HG03039 (cell line): ENCODE results near the gene TMA7.

ENCODE experiments used
- ATAC-seq: cut with Tn5 transposase; IDR thresholded peaks from one replicate; pipeline ENCODE4 v1.9.1; 2021; ENCODE audit warnings: mild to moderate bottlenecking, moderate library complexity; ENCODE audit not compliant: unreplicated experiment

Gene TMA7

DNA sequence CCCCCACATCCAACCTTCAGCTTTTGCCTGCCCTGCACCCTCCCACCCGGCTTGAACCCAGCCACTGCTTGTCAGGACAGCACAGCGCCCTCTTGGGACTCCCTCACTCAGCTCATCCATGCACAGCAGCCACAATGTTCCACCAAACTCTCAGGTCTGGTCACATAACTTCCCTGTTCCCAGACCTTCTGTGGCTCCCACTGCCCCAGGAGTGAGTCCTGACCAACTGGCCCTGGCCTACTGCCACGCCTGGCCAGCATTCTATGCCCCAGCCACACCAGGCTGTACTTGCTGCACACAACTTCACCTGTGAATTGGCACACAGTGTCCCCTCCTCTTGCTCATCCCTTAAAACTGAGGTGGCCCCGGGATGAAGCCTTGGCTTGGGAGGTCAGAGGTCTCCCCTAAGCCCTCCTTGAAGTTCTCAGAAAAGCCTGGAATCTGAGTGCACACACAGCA, 31.2 kb upstream of the TMA7 start:
- no peak for ATAC-seq

- ATAC-seq: no peak
Measured at GRCh38 chr3:48409291-48410201, 30.5 kb upstream of the TMA7 start.

GRCh38 chr3:48410205-48411040, 29.6 kb upstream of the TMA7 start:
- no peak for ATAC-seq

- no peak for ATAC-seq
Measured at GRCh38 chr3:48411041-48411588, 28.9 kb upstream of the TMA7 start.

GRCh38 chr3:48411606-48412374, 28.3 kb upstream of the TMA7 start:
- ATAC-seq: no peak

DNA sequence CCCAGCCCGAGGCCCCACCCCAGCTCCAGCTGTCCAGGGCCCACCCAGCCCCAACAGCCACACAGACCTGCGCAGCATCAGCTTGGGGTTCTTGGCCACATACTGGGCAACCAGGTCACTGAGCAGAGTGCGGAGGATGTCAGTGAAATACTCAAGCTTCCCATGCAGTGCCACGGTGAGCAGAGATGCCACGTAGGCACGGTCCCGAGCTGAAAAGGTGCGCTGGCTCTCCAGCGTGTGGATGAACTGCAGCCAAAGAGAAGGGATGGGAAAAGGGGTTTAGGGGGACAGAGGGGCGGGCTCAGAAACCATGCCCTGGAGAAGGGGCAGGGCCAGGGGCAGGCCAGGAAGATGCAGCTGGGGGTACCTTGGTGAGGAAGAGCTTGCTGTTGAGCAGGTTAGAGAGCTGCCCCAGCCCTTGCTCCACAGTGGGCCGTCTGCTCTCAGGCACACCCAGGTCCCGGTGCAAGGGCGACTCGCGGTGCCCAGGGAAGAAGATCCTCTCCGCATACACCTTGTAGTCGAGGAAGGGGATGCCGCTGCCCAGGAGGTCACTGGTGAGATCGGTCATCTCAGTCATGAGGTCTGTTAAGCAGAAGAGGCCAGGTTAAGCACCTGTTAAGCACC, 27.6 kb upstream of the TMA7 start:
- no peak for ATAC-seq

GRCh38 chr3:48413086-48413485, 27.0 kb upstream of the TMA7 start:
- no peak for ATAC-seq

DNA sequence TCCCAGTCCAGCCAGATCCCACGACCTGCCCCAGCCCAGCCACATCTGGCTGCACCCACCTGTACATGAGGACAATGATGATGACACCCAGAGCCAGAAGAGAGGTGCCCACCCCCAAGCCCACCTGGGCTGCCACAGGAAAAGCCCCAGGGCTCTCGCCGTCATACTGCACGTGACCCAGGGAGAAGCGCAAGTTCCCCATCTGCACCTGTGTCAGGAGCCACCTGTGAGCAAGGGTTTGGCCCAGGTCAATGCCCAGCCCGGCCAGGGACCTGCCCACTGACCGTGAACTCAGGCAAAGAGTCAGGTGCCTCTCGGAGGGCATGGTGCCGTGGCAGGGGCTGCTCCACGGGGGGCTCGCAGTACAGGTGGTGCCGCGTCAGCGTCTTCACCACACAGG, 26.4 kb upstream of the TMA7 start:
- no peak for ATAC-seq

GRCh38 chr3:48414376-48415250, 25.4 kb upstream of the TMA7 start:
- no peak for ATAC-seq

DNA sequence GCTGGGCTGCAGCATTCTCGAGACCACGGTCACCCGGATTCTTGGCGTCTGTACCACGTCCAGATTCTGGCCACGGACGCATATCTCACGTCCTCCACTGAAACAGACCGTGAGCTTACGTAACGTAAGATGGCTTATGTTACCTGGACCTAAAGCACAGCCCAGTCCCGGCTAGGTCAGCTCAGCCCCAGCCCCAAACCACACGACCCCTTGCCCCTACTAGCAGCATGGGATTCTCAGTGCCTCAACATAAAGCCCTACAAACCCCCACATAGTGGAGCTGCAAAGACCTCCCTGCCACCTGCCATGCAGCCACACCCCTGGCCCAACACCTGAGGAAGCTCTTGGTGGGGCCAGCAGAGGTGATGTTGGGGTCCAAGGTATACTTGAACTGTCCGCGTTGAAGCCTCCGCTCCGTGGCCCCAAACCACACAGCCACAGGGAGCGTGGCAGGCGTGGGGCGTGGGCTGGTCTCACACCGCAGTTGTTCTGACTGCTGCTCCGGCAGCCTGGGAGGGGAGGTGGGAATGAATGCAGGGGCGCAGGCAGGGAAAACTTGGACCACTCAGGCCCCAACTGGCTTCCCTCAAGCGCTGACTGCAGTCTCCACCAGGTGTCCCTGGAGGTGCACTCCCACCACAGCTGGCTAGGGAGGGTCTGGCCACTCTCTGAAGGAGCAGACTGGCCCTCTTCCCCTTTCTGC, 24.7 kb upstream of the TMA7 start:
- ATAC-seq: no peak

DNA sequence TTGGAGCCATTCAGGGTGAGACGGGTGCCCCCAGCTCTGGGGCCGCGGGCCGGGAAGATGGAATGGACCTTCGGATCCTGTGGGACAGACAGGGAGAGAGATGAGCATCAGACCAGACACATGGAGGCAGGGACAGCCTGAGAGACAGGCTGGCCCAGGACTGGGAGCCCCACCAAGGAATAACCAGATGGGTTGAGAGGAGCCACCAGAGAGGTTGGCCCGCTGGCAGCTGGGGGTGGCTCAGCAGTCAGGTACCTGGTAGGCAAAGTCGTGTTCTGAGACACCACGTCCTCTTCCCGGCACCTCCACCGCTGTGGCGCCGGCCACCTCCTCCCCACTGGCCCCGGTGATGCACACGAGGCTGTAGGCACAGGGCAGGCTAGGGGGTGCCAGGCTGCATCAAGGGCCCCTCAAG, 24.0 kb upstream of the TMA7 start:
- no peak for ATAC-seq

- no peak for ATAC-seq
Measured at GRCh38 chr3:48416546-48416945, 23.5 kb upstream of the TMA7 start.

GRCh38 chr3:48417529-48418108, 22.4 kb upstream of the TMA7 start:
- no peak for ATAC-seq

DNA sequence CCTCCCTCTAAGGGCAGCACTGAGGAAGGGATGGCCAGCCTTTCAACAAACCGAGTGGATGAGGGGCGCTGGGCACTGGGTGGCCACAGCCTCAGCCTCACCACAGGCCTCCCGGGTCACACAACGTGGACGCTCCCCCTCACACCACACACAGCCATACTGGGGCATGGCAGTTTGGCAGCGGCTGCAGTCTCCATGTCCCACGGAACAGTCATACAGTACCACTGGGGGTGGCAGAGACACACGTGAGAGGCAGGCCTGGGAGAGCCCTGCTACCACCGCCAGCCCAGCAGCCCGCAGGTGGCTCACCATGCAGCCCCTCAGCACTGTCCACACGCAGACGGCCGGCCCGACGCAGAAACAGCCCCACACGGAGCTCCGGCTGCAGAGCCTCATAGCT, 21.9 kb upstream of the TMA7 start:
- ATAC-seq: no peak

- ATAC-seq: no peak
Measured at GRCh38 chr3:48418651-48419050, 21.4 kb upstream of the TMA7 start.

GRCh38 chr3:48419149-48419548, 20.9 kb upstream of the TMA7 start:
- ATAC-seq: no peak

- no peak for ATAC-seq
Measured at GRCh38 chr3:48419597-48419996, 20.5 kb upstream of the TMA7 start.

GRCh38 chr3:48420561-48420960, 19.5 kb upstream of the TMA7 start:
- no peak for ATAC-seq
